ENCODE results near the gene CDC42EP2. TPM values are rescaled to one million over a fixed set of nuclear protein-coding genes. Genes with fewer than 3 reads are reported as not detected.

The CDC42EP2 gene
- total and polyA plus RNA-seq, 8 donors: 0.89 to 22.0 (median 15.1) TPM; not detected in 1

GRCh38 chr11:65340226-65340625, 25.6 kb downstream of the CDC42EP2 start:
- WGBS, 5 donors: 89 to 95% (median 94%) methylated on average over 11 of the region's 11 CpGs
- intact Hi-C loops (cut with DNase I; ENCODE audit: low total_unique reads): no loop called here
- H3K27me3 ChIP-seq: no peaks in the 10 kb centered on the region
- no peak for DNase-seq
- H3K9me3 ChIP-seq: no peaks in the 10 kb centered on the region
- H3K4me1 ChIP-seq: peaks cover 3 to 45% (median 23%) of the 10 kb centered on the region in 4 donors
- TF ChIP-seq CTCF (IDR thresholded peaks at IDR 0.05) (no peak), POLR2A (IDR thresholded peaks at IDR 0.05) (no peak), EP300 (IDR thresholded peaks at IDR 0.05) (no peak), POLR2AphosphoS5 (IDR thresholded peaks at IDR 0.05) (no peak)
- no peak overlapping the region for H3K4me3 ChIP-seq
- H3K36me3 ChIP-seq: peaks cover 52 to 73% (median 69%) of the 10 kb centered on the region in 4 donors
- H3K27ac ChIP-seq: no peak overlapping the region

GRCh38 chr11:65341856-65342255, 27.2 kb downstream of the CDC42EP2 start:
- intact Hi-C loops (cut with DNase I; ENCODE audit: low total_unique reads): no loop called here
- H3K27me3 ChIP-seq: no peaks in the 10 kb centered on the region
- TF ChIP-seq POLR2A (IDR thresholded peaks at IDR 0.05) (no peak), CTCF (IDR thresholded peaks at IDR 0.05) (no peak), EP300 (IDR thresholded peaks at IDR 0.05) (no peak), POLR2AphosphoS5 (IDR thresholded peaks at IDR 0.05) (no peak)
- H3K4me3 ChIP-seq: no peak overlapping the region
- no peak overlapping the region for H3K27ac ChIP-seq
- H3K36me3 ChIP-seq: peaks cover 67 to 88% (median 79%) of the 10 kb centered on the region in 4 donors
- no peaks in the 10 kb centered on the region for H3K9me3 ChIP-seq
- WGBS, 5 donors: 90 to 97% (median 95%) methylated on average over 3 of the region's 3 CpGs
- peaks cover 0 to 29% (median 16%) of the 10 kb centered on the region in 4 donors for H3K4me1 ChIP-seq
- DNase-seq: no peak

- Histone ChIP-seq H3K27me3 (peaks cover 0 to 6% (median 0%) of the 10 kb centered on the region in 3 donors), H3K4me3 (no peak overlapping the region), H3K9me3 (no peaks in the 10 kb centered on the region), H3K36me3 (peaks cover 53 to 63% (median 62%) of the 10 kb centered on the region in 4 donors), H3K27ac (no peak overlapping the region), H3K4me1 (peaks cover 19 to 27% (median 25%) of the 10 kb centered on the region in 4 donors)
- 78 to 98% (median 92%) methylated on average over 2 of the region's 2 CpGs for WGBS, 5 donors
- intact Hi-C loops (cut with DNase I; ENCODE audit: low total_unique reads): no loop called here
- no peak for DNase-seq
- TF ChIP-seq CTCF (IDR thresholded peaks at IDR 0.05) (no peak), POLR2AphosphoS5 (IDR thresholded peaks at IDR 0.05) (no peak), EP300 (IDR thresholded peaks at IDR 0.05) (no peak), POLR2A (IDR thresholded peaks at IDR 0.05) (no peak)
Measured at GRCh38 chr11:65351511-65351910, 36.8 kb downstream of the CDC42EP2 start.

GRCh38 chr11:65352783-65353182, 38.1 kb downstream of the CDC42EP2 start:
- Histone ChIP-seq H3K9me3 (no peaks in the 10 kb centered on the region), H3K27me3 (peaks cover 0 to 13% (median 0%) of the 10 kb centered on the region in 3 donors), H3K36me3 (peaks cover 40 to 50% (median 50%) of the 10 kb centered on the region in 4 donors), H3K27ac (no peak overlapping the region), H3K4me3 (no peak overlapping the region), H3K4me1 (peaks cover 19 to 27% (median 25%) of the 10 kb centered on the region in 4 donors)
- DNase-seq: no peak
- intact Hi-C loops (cut with DNase I; ENCODE audit: low total_unique reads): no loop called here
- TF ChIP-seq CTCF (IDR thresholded peaks at IDR 0.05) (no peak), EP300 (IDR thresholded peaks at IDR 0.05) (no peak), POLR2A (IDR thresholded peaks at IDR 0.05) (no peak), POLR2AphosphoS5 (IDR thresholded peaks at IDR 0.05) (no peak)
- WGBS, 5 donors: 62 to 87% (median 75%) methylated on average over 3 of the region's 3 CpGs
